Psoas muscle (tissue), 8 donors: ENCODE data around the gene C2CD2. TPM values are rescaled to one million over a fixed set of nuclear protein-coding genes. Genes with fewer than 3 reads are reported as not detected.

Experiments
- ATAC-seq, 4 donors: fragments of 200-7000 bp; cut with Tn5 transposase; one replicate each; pipeline ENCODE4 v1.9.1; 2020; ENCODE audit warnings: moderate library complexity in 3 of 4, mild to moderate bottlenecking in 2 of 4
- DNase-seq, 2 donors: peaks; one replicate each; pipeline ENCODE4 v3.0.0-alpha.2; 2020
- H3K27ac ChIP-seq: fragments of 200-600 bp; one replicate; pipeline ENCODE4 v1.8.0; 2022
- H3K27me3 ChIP-seq, 3 donors: fragments of 200-600 bp in 1 of 3; one replicate each; pipeline versions ENCODE4 v1.6.1 to v1.8.0; 2013 to 2022; ENCODE audit warnings: low read length in 2 of 3, mild to moderate bottlenecking in 2 of 3, moderate library complexity in 1 of 3; ENCODE audit not compliant: insufficient read depth in 3 of 3
- H3K36me3 ChIP-seq, 2 donors: fragments of 200-600 bp in 1 of 2; one replicate each; pipeline versions ENCODE4 v1.6.1 to v1.8.0; 2013 to 2022; ENCODE audit warnings: low read depth in 1 of 2, mild to moderate bottlenecking in 1 of 2, moderate library complexity in 1 of 2; ENCODE audit not compliant: insufficient read depth in 1 of 2
- H3K4me1 ChIP-seq: fragments of 200-600 bp; one replicate; pipeline ENCODE4 v1.8.0; 2022
- H3K4me3 ChIP-seq: fragments of 200-600 bp; one replicate; pipeline ENCODE4 v1.8.0; 2022; ENCODE audit warnings: mild to moderate bottlenecking
- H3K9me3 ChIP-seq: fragments of 200-600 bp; one replicate; pipeline ENCODE4 v1.8.0; 2022
- CTCF ChIP-seq: fragments of 200-600 bp; IDR thresholded peaks from one replicate; pipeline ENCODE4 v1.8.0; 2022; ENCODE audit warnings: antibody characterized with exemption
- WGBS, 3 donors: extraction: QIAGEN DNeasy Blood & Tissue Kit; methylation state at CpG; one replicate each; pipeline versions ENCODE4 v1.1.6 to v1.1.7; 2013; 5-methylcytosine and 5-hydroxymethylcytosine counted together
- intact Hi-C, 2 donors: fragments of 100-400 bp; cut with DNase I; formaldehyde crosslinking; loops; one replicate each; pipeline versions ENCODE4 v1.11.0 to v1.14.2; 2022
- polyA plus RNA-seq, 3 donors: library from polyadenylated mRNA; stranded (reverse); fragments of 200-250 nt; gene quantifications; one replicate each; pipeline ENCODE4 v1.2.3, GENCODE V29; 2013
- total RNA-seq, 4 donors: library from RNA; stranded (reverse); fragmentation: NEBNext Ultra II Directional in 2 of 4; extraction: Animal tissue kit (Norgen Biotek cat#: 25700) in 2 of 4; gene quantifications; one replicate each; pipeline versions ENCODE4 v1.2.1 to v1.2.4, GENCODE V29; 2021 to 2023
- donor health status: healthy with polysubstance abuse.
- donor health status: DM: no; HTN: no; CAD: no; lungs with moderate emphysema.
- donor health status: Bipolar disorder and iron deficiency.
- donor health status: healthy.
- donor health status: DM: yes; HTN: yes; CAD: no.
- donor health status: DM: no; HTN: no; CAD: no.
- donor health status: DM: no; HTN: no; CAD: no.
- donor health status: DM: yes; HTN: yes; CAD: no.

The C2CD2 gene
- total and polyA plus RNA-seq, 7 donors: 1.6 to 6.6 (median 3.2) TPM

GRCh38 chr21:41929248-41929647, 24.6 kb downstream of the C2CD2 start:
- TF ChIP-seq CTCF: no peak
- no peak for DNase-seq
- no peaks in the 10 kb centered on the region for H3K36me3 ChIP-seq
- peaks cover 17% of the 10 kb centered on the region for H3K4me1 ChIP-seq
- intact Hi-C loops: loop anchor here in 1 of 2 donors (5.0 kb wide), 1 partner anchor 188 kb away; no protein-coding TSS in a partner anchor
- no peaks in the 10 kb centered on the region for H3K27me3 ChIP-seq
- no peaks in the 10 kb centered on the region for H3K9me3 ChIP-seq
- H3K4me3 ChIP-seq: no peak overlapping the region
- ATAC-seq: no peak
- H3K27ac ChIP-seq: no peak overlapping the region
- 77 to 90% (median 81%) methylated on average over 5 of the region's 5 CpGs for WGBS, 3 donors

GRCh38 chr21:41928621-41929220, 25.1 kb downstream of the C2CD2 start:
- H3K9me3 ChIP-seq: no peaks in the 10 kb centered on the region
- no peaks in the 10 kb centered on the region for H3K27me3 ChIP-seq
- H3K4me3 ChIP-seq: no peak overlapping the region
- intact Hi-C loops: loop anchor here in 1 of 2 donors (5.0 kb wide), 1 partner anchor 189 kb away; no protein-coding TSS in a partner anchor
- ATAC-seq (no peak), DNase-seq (no peak)
- no peaks in the 10 kb centered on the region for H3K36me3 ChIP-seq
- H3K4me1 ChIP-seq: peaks cover 14% of the 10 kb centered on the region
- H3K27ac ChIP-seq: no peak overlapping the region
- WGBS, 3 donors: 74 to 80% (median 78%) methylated on average over 10 of the region's 10 CpGs
- TF ChIP-seq CTCF: no peak

GRCh38 chr21:41927727-41928409, 25.9 kb downstream of the C2CD2 start:
- DNase-seq: no peak
- ATAC-seq: no peak
- Histone ChIP-seq H3K9me3 (no peaks in the 10 kb centered on the region), H3K36me3 (no peaks in the 10 kb centered on the region), H3K27ac (no peak overlapping the region), H3K27me3 (no peaks in the 10 kb centered on the region), H3K4me3 (no peak overlapping the region), H3K4me1 (peaks cover 6% of the 10 kb centered on the region)
- no peak for TF ChIP-seq CTCF
- intact Hi-C loops: loop anchor here in 1 of 2 donors (5.0 kb wide), 1 partner anchor 189 kb away; no protein-coding TSS in a partner anchor
- 86 to 90% (median 87%) methylated on average over 17 of the region's 17 CpGs for WGBS, 3 donors

- no peak for DNase-seq
- H3K4me1 ChIP-seq: peaks cover 5% of the 10 kb centered on the region
- H3K4me3 ChIP-seq: peak overlapping the region; percentile 55
- ATAC-seq: no peak
- intact Hi-C loops: loop anchor here in 1 of 2 donors (5.0 kb wide), 1 partner anchor 191 kb away; no protein-coding TSS in a partner anchor
- H3K27me3 ChIP-seq: no peaks in the 10 kb centered on the region
- H3K9me3 ChIP-seq: no peaks in the 10 kb centered on the region
- no peak for TF ChIP-seq CTCF
- no peaks in the 10 kb centered on the region for H3K36me3 ChIP-seq
- 22 to 44% (median 28%) methylated on average over 3 of the region's 3 CpGs for WGBS, 3 donors
- peak overlapping the region; percentile 68 for H3K27ac ChIP-seq
Measured at GRCh38 chr21:41926807-41927171, 27.0 kb downstream of the C2CD2 start.
